T-cell (primary cell): ENCODE measurements around the gene THOC3. TPM values are rescaled to one million over a fixed set of nuclear protein-coding genes. Genes with fewer than 3 reads are reported as not detected.
"Not testable (repeated sequence)": the region's sequence is repeated elsewhere in the genome, so short reads cannot be mapped to it uniquely, and the experiment has no call there.

ENCODE experiments used
- ATAC-seq, 4 experiments: fragments of 200-7000 bp in 3 of 4; fragments of 150-1000 bp in 1 of 4; cut with Tn5 transposase; replicated peaks in 1 of 4; 1 replicate in 3 of 4; 2 replicates in 1 of 4; pipeline ENCODE4 v1.10.0; 2021; ENCODE audit warnings: moderate library complexity in 3 of 4, mild to moderate bottlenecking in 2 of 4, moderate number of reproducible peaks in 1 of 4
- CTCF ChIA-PET, 2 donors: fragments of 300-600 bp; sonication (Branson Sonifier 250); formaldehyde crosslinking; loops; one replicate each; lab custom pipeline; 2022; ENCODE audit warnings: antibody characterized with exemption in 2 of 2; lab: Charles Lee
- POLR2A ChIA-PET, 2 donors: fragments of 300-600 bp; sonication (Branson Sonifier 250); formaldehyde crosslinking; loops; one replicate each; lab custom pipeline; 2022; ENCODE audit warnings: antibody characterized with exemption in 2 of 2; lab: Charles Lee
- DNase-seq, 35 experiments: peaks; one replicate each; pipeline versions ENCODE4 v3.0.0 to v3.0.0-alpha.2; 2013 to 2023
- H3K27ac ChIP-seq: one replicate; pipeline ENCODE4 v1.5.1; 2013; ENCODE audit warnings: low read length
- H3K27me3 ChIP-seq, 2 experiments: replicated peaks in 1 of 2; 1 replicate in 1 of 2; 2 replicates in 1 of 2; pipeline versions ENCODE4 v1.6.1 to v1.7.0; 2013; ENCODE audit warnings: low read length in 1 of 2, mixed read lengths in 1 of 2; ENCODE audit not compliant: control insufficient read depth in 2 of 2, insufficient read depth in 2 of 2; ENCODE audit errors: extremely low read depth in 1 of 2
- H3K36me3 ChIP-seq, 2 donors: 1 replicate in 1 of 2; 2 replicates in 1 of 2; pipeline versions ENCODE4 v1.6.1 to v1.7.0; 2013; ENCODE audit warnings: low read length in 1 of 2; ENCODE audit not compliant: control insufficient read depth in 2 of 2, insufficient read depth in 1 of 2; ENCODE audit errors: extremely low read depth in 1 of 2
- H3K4me1 ChIP-seq, 2 experiments: 1 replicate in 1 of 2; 2 replicates in 1 of 2; pipeline versions ENCODE4 v1.6.1 to v1.7.0; 2013; ENCODE audit warnings: low read length in 2 of 2, mixed read lengths in 1 of 2; ENCODE audit not compliant: insufficient read depth in 2 of 2, control insufficient read depth in 1 of 2; ENCODE audit errors: extremely low read depth in 1 of 2
- H3K4me3 ChIP-seq, 2 donors: 1 replicate in 1 of 2; 2 replicates in 1 of 2; pipeline versions ENCODE4 v1.5.1 to v1.7.0; 2013; ENCODE audit warnings: mild to moderate bottlenecking in 2 of 2, low read length in 1 of 2, moderate library complexity in 1 of 2; ENCODE audit not compliant: control insufficient read depth in 1 of 2; ENCODE audit errors: extremely low read depth in 1 of 2
- H3K9me3 ChIP-seq: 2 replicates; pipeline ENCODE4 v1.7.0; 2013
- H3K27ac Mint-ChIP-seq, 2 donors: one replicate each; pipeline ENCODE4 v1.8.0; 2020 to 2021; ENCODE audit warnings: mild to moderate bottlenecking in 2 of 2, mixed read lengths in 2 of 2
- H3K27me3 Mint-ChIP-seq, 2 donors: one replicate each; pipeline ENCODE4 v1.8.0; 2021 to 2022; ENCODE audit warnings: mixed read lengths in 2 of 2
- H3K36me3 Mint-ChIP-seq: one replicate; pipeline ENCODE4 v1.8.0; 2021; ENCODE audit warnings: mixed read lengths
- H3K4me1 Mint-ChIP-seq, 3 donors: one replicate each; pipeline ENCODE4 v1.8.0; 2020 to 2022; ENCODE audit warnings: mixed read lengths in 3 of 3, mild to moderate bottlenecking in 1 of 3
- H3K4me3 Mint-ChIP-seq, 3 donors: one replicate each; pipeline ENCODE4 v1.8.0; 2020 to 2022; ENCODE audit warnings: mild to moderate bottlenecking in 3 of 3, mixed read lengths in 3 of 3, moderate library complexity in 3 of 3
- H3K9me3 Mint-ChIP-seq, 3 donors: one replicate each; pipeline ENCODE4 v1.8.0; 2020 to 2022; ENCODE audit warnings: mixed read lengths in 3 of 3
- WGBS: methylation state at CpG from one replicate; pipeline ENCODE4 v1.1.5; 2013; ENCODE audit warnings: missing lambda C conversion rate; ENCODE audit not compliant: insufficient coverage; 5-methylcytosine and 5-hydroxymethylcytosine counted together
- total RNA-seq, 35 experiments: library from RNA in 6 of 35; stranded (reverse) in 6 of 35; fragments of 120-200 nt in 1 of 35; gene quantifications; one replicate each; pipeline versions ENCODE4 v1.2.1 to v1.2.4 and lab custom pipeline; 2013 to 2026

Gene THOC3
- total RNA-seq, 5 donors from 2014 or later (not counting 1 experiment from before 2014, with no cell fraction given): 60.3 to 91.2 (median 84.9) TPM

DNA sequence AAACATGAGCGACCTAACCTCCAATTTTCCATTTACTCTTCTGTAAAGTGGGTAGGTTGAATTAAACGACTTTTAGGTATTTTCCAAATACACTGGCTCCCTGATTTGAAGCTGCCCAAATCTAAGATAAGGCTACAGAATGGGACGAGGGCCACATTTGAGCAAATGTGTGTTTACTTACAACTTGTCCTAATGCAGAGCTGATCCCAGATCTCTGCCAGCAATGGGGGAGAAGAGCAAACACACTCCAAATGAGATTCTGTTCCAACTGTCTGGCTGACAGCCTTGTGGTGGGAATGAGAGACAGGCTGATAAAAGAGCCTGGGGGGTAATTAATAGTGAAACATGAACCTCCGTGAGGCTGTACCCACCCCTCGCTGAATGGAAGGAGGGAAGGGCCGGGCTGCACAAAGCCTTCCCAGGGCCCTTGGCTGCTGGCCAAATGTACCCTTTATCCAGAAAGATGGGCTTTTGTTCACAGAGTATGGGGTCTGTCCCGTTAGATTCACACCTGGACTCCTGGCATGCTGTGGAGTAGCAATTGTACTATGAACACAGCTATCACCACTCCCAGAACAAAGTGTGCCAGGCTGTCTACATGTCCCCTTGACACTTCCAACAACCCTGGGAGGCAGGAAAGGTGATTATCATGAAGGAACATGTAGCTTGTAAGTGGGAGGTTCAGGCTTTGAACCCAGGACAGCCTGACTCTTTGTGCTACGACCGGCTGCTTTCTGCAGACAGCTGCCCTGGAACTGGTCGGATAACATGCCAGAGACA, 19.6 kb downstream of the THOC3 start:
- not testable (repeated sequence) for H3K36me3 ChIP-seq

DNA sequence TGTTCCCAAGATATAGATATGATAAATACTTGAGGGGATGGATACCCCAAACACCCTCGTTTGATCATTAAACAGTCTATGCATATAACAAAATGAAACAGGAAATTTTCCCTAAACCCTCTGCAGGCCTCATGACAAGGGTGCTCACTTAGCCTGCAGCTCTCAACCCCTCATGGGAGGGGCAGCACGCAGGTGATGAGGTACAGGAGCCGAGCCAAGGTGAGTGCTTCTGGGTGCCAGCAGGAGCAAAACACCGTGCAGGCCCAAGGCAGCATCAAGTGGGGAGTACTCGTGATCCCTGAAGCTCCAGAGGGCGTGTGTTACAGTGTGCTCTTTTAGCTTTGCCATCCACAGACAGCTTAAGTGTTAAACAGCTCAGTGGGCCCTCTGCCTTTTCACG, 24.9 kb downstream of the THOC3 start:
- DNase-seq, CTCF ChIA-PET, H3K4me3 ChIP-seq, H3K36me3 ChIP-seq, H3K27ac ChIP-seq, H3K9me3 ChIP-seq, H3K4me1 Mint-ChIP-seq, H3K27me3 ChIP-seq, POLR2A ChIA-PET, H3K4me3 Mint-ChIP-seq, H3K4me1 ChIP-seq, ATAC-seq, H3K9me3 Mint-ChIP-seq, H3K27me3 Mint-ChIP-seq, H3K27ac Mint-ChIP-seq: not testable (repeated sequence)
- H3K36me3 Mint-ChIP-seq: peaks cover 21% of the 10 kb centered on the region
- 100% methylated on average over 1 of the region's 7 CpGs for WGBS

More for the DNA sequence above, 19.6 kb downstream of the THOC3 start:
- H3K27me3 Mint-ChIP-seq, H3K9me3 Mint-ChIP-seq, POLR2A ChIA-PET, H3K27ac ChIP-seq, H3K36me3 Mint-ChIP-seq, DNase-seq, H3K27me3 ChIP-seq, H3K4me1 ChIP-seq, ATAC-seq, H3K27ac Mint-ChIP-seq, H3K4me1 Mint-ChIP-seq, H3K9me3 ChIP-seq, H3K4me3 Mint-ChIP-seq, CTCF ChIA-PET, H3K4me3 ChIP-seq: not testable (repeated sequence)
- no CpG with 5 or more reads among the region's 10 CpGs for WGBS

DNA sequence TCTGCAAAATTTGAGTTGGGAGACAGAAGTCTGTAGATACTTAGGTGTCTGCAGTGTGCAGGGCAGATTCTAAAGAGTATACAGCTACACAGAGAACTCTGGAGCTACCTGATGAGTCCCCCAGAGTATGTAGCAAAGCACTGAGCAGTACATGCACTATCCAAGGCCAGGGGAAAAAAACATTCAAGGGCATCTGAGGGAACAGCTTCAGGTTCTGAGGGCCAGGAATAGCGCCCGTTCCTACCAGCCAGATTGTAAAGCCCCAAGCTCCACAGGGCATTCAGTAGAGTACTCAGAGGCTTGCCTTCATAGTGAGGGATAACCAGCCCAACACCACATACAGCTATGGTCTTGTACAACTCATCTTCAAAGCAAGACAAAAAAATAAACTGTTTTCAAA, 27.5 kb downstream of the THOC3 start:
- CTCF ChIA-PET, DNase-seq, H3K9me3 ChIP-seq, H3K4me1 ChIP-seq, H3K27me3 Mint-ChIP-seq, POLR2A ChIA-PET, H3K4me3 ChIP-seq, H3K4me3 Mint-ChIP-seq, H3K27me3 ChIP-seq, H3K36me3 ChIP-seq, ATAC-seq, H3K4me1 Mint-ChIP-seq, H3K9me3 Mint-ChIP-seq, H3K27ac Mint-ChIP-seq, H3K27ac ChIP-seq: not testable (repeated sequence)
- H3K36me3 Mint-ChIP-seq: peaks cover 24% of the 10 kb centered on the region
- no CpG with 5 or more reads among the region's 2 CpGs for WGBS

DNA sequence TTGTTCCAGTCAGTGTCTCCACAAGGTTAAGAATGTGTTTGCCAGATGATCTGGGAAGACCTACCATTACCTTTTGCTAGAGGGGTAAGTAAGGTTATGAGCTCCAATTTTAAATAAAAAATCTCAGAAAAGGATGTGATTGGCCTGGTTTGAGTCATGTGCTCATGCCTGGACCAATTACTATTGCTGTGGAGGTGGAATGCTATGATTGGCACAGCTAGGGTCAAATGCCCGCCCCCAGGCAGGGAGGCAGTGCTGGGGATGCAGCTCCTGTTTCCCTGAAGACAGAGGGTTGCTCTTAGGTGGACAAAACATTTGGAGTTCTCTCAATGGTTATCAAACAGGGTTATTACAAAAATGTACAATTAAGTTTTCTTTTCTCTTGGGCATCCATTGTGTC, 29.6 kb downstream of the THOC3 start:
- WGBS: no CpG with 5 or more reads among the region's 1 CpG
- H3K36me3 ChIP-seq, H3K4me1 ChIP-seq, H3K4me1 Mint-ChIP-seq, H3K4me3 Mint-ChIP-seq, POLR2A ChIA-PET, DNase-seq, H3K9me3 ChIP-seq, H3K27me3 ChIP-seq, CTCF ChIA-PET, H3K27ac Mint-ChIP-seq, ATAC-seq, H3K4me3 ChIP-seq, H3K9me3 Mint-ChIP-seq, H3K27ac ChIP-seq, H3K27me3 Mint-ChIP-seq: not testable (repeated sequence)
- H3K36me3 Mint-ChIP-seq: peaks cover 29% of the 10 kb centered on the region

DNA sequence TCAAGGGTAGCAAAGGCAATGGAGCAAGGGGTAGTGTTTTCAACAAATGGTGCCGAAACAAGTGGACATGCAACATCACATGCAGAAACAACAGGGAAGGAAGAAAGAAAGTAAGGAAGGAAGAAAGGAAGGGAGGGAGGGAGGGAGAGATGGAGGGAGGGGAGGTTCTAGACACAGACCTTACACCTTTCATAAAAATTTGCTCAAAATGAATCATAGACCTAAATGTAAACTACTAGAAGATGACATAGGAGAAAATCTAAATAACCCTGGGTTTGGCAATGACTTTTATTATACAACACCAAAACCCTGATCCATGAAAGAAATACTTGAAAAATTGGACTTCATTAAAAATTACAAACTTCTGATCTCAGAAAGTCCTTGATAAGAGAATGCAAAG, 39.4 kb downstream of the THOC3 start:
- H3K9me3 ChIP-seq, ATAC-seq, H3K4me1 ChIP-seq, H3K36me3 ChIP-seq, H3K27me3 Mint-ChIP-seq, H3K27ac Mint-ChIP-seq, H3K9me3 Mint-ChIP-seq, H3K27me3 ChIP-seq, CTCF ChIA-PET, H3K4me3 ChIP-seq, H3K4me3 Mint-ChIP-seq, H3K27ac ChIP-seq, POLR2A ChIA-PET, DNase-seq: not testable (repeated sequence)
- peaks cover 1 to 15% (median 6%) of the 10 kb centered on the region in 3 donors for H3K4me1 Mint-ChIP-seq
- WGBS: no CpG with 5 or more reads among the region's 1 CpG
- peaks cover 42% of the 10 kb centered on the region for H3K36me3 Mint-ChIP-seq

DNA sequence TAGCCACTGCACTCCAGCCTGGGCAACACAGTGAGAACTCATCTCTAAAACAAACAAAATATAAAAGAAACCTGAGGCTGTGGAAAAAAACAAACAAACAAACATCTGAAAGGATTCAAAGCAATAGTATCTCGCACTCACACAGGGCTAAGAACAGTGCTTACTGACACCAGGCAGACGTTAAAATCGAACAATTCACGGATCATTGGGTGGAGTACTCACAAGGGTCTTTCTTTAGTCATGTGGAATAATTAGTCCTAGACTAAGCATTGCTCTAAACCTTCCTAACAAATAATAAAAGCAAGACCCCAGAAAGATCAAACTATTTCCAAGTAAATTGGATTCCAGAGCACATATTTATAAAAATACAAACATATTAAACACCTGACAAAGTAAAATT, 43.0 kb downstream of the THOC3 start:
- H3K9me3 Mint-ChIP-seq, H3K4me3 Mint-ChIP-seq, H3K4me3 ChIP-seq, H3K27ac Mint-ChIP-seq, DNase-seq, CTCF ChIA-PET, ATAC-seq, H3K27me3 ChIP-seq, POLR2A ChIA-PET, H3K27me3 Mint-ChIP-seq, H3K27ac ChIP-seq, H3K9me3 ChIP-seq, H3K4me1 ChIP-seq: not testable (repeated sequence)
- peaks cover 0 to 15% (median 4%) of the 10 kb centered on the region in 3 donors for H3K4me1 Mint-ChIP-seq
- WGBS: 88% methylated on average over 4 of the region's 4 CpGs
- H3K36me3 ChIP-seq: peaks cover 0 to 16% of the 10 kb centered on the region in 2 donors
- H3K36me3 Mint-ChIP-seq: peaks cover 69% of the 10 kb centered on the region
